Endothelial cell (in vitro differentiated cells): ENCODE data around the gene WDR7. TPM values are rescaled to one million over a fixed set of nuclear protein-coding genes. Genes with fewer than 3 reads are reported as not detected.

Source experiments
- DNase-seq: peaks from one replicate; pipeline ENCODE4 v3.0.0; 2021; ENCODE audit warnings: low spot score
- H3K27ac Mint-ChIP-seq: one replicate; pipeline ENCODE4 v1.8.0; 2021; ENCODE audit warnings: mixed read lengths, inconsistent platforms; ENCODE audit not compliant: unreplicated experiment
- H3K27me3 Mint-ChIP-seq: one replicate; pipeline ENCODE4 v1.8.0; 2021; ENCODE audit warnings: mild to moderate bottlenecking, moderate library complexity, mixed read lengths, inconsistent platforms; ENCODE audit not compliant: unreplicated experiment
- H3K36me3 Mint-ChIP-seq: one replicate; pipeline ENCODE4 v1.8.0; 2021; ENCODE audit warnings: mild to moderate bottlenecking, low read depth, mixed read lengths, inconsistent platforms; ENCODE audit not compliant: unreplicated experiment
- H3K4me1 Mint-ChIP-seq: one replicate; pipeline ENCODE4 v1.8.0; 2021; ENCODE audit warnings: mild to moderate bottlenecking, mixed read lengths, inconsistent platforms; ENCODE audit not compliant: unreplicated experiment
- H3K4me3 Mint-ChIP-seq: one replicate; pipeline ENCODE4 v1.8.0; 2021; ENCODE audit warnings: mild to moderate bottlenecking, mixed read lengths, inconsistent platforms; ENCODE audit not compliant: unreplicated experiment
- H3K9me3 Mint-ChIP-seq: one replicate; pipeline ENCODE4 v1.8.0; 2021; ENCODE audit warnings: mixed read lengths, inconsistent platforms; ENCODE audit not compliant: unreplicated experiment
- CTCF ChIP-seq: fragments of 200-600 bp; sonication (generic); IDR thresholded peaks from one replicate; pipeline ENCODE4 v1.5.0; 2021; ENCODE audit warnings: antibody characterized with exemption; ENCODE audit not compliant: unreplicated experiment
- total RNA-seq: library from RNA; stranded (reverse); fragmentation: NEBNext Ultra II Directional; extraction: Animal tissue kit (Norgen Biotek cat#: 25700); gene quantifications from one replicate; pipeline ENCODE4 v1.2.1, GENCODE V29; 2021; ENCODE audit not compliant: unreplicated experiment

WDR7 gene
- total RNA-seq, 1 donor from 2014 or later = 42.0 TPM

DNA sequence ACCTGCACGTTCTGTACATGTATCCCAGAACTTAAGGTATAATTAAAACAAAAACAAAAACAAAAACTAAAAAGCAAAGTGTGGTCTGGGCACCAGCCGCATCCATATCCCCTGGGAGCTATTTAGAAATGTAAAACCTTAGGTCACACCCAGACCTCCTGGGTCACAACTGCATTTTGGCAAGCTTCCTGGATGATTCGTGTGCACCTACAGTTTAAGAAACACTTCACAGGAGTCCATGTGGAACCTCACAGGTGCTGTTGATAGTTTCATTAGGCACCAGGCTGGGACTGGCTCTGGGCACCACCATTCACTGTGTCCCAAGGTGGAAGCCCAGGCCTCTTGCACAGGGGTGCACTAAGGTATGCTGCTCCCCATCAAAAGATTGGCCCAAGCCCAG lies 392.1 kb downstream of the WDR7 start:
- Mint-ChIP-seq H3K27me3 (peaks cover 7% of the 10 kb centered on the region), H3K36me3 (peaks cover 4% of the 10 kb centered on the region), H3K9me3 (peaks cover 3% of the 10 kb centered on the region), H3K4me1 (peaks cover 3% of the 10 kb centered on the region), H3K27ac (no peak overlapping the region), H3K4me3 (no peak overlapping the region)
- DNase-seq = no peak
- TF ChIP-seq CTCF = no peak

DNA sequence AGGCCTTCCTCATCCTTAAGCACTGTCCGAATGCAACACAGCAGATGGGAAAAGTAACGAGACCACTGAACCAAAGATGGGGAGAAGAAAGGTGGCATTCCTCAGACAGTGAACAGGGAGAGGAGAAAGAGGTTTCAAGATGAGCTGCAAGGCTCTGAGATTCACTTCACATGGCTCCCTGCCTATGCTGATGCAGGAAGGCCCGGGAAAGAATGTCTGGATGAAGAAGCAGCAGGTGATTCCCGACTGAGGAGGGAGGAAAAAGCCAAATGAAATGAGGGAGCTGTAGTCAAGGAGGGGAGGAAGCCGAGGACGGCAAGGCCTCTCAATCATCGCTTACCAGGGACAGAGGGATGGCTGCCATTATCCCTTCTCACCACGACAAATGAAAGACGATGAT lies 397.2 kb downstream of the WDR7 start:
- Mint-ChIP-seq H3K9me3 (peaks cover 5% of the 10 kb centered on the region), H3K4me1 (peaks cover 6% of the 10 kb centered on the region), H3K36me3 (peaks cover 4% of the 10 kb centered on the region), H3K4me3 (no peak overlapping the region), H3K27ac (no peak overlapping the region), H3K27me3 (peaks cover 1% of the 10 kb centered on the region)
- no peak for DNase-seq
- TF ChIP-seq CTCF = no peak

- no peak for DNase-seq
- no peak for TF ChIP-seq CTCF
Measured at GRCh38 chr18:57048859-57049258, 397.7 kb downstream of the WDR7 start.

GRCh38 chr18:57050310-57050949 lies 399.3 kb downstream of the WDR7 start:
- Mint-ChIP-seq H3K9me3 (peaks cover 5% of the 10 kb centered on the region), H3K4me1 (peaks cover 6% of the 10 kb centered on the region), H3K27ac (no peak overlapping the region), H3K4me3 (no peak overlapping the region), H3K36me3 (peaks cover 9% of the 10 kb centered on the region), H3K27me3 (no peaks in the 10 kb centered on the region)
- no peak for TF ChIP-seq CTCF
- DNase-seq = no peak

More at GRCh38 chr18:57048859-57049258, 397.7 kb downstream of the WDR7 start:
- Mint-ChIP-seq H3K36me3 (peaks cover 4% of the 10 kb centered on the region), H3K9me3 (peaks cover 5% of the 10 kb centered on the region), H3K4me1 (peaks cover 6% of the 10 kb centered on the region), H3K27ac (no peak overlapping the region), H3K4me3 (no peak overlapping the region), H3K27me3 (peaks cover 1% of the 10 kb centered on the region)

- no peak for DNase-seq
- peaks cover 7% of the 10 kb centered on the region for H3K36me3 Mint-ChIP-seq
- H3K9me3 Mint-ChIP-seq = peaks cover 5% of the 10 kb centered on the region
- H3K4me3 Mint-ChIP-seq = no peak overlapping the region
- peaks cover 6% of the 10 kb centered on the region for H3K4me1 Mint-ChIP-seq
- no peak overlapping the region for H3K27ac Mint-ChIP-seq
- TF ChIP-seq CTCF = no peak
- H3K27me3 Mint-ChIP-seq = peaks cover 4% of the 10 kb centered on the region
Measured at GRCh38 chr18:57051021-57051656, 400.0 kb downstream of the WDR7 start.
